Measurements from ENCODE around the gene PDE4D. TPM values are rescaled to one million over a fixed set of nuclear protein-coding genes. Genes with fewer than 3 reads are reported as not detected.

Gene PDE4D
- total RNA-seq, 1 donor from 2014 or later: 85.8 TPM

DNA sequence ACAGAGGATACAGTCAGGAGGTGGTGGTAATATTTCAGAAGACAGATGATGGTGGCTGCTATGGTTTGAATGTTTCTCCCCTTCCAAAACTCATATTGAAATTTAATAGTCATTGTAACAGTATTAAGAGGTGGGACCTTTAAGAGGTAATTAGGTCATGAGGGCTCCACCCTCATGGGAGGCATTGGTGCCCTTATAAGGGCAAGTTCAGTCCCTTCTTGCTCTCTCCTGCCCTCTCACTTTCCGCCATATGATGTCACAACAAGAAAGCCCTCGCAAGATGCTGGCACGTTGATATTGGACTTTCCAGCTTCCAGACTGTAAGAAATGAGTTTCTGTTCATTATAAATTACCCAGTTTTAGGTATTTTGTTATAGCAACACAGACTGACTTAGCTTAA is 274.9 kb downstream of the PDE4D start:
- no peaks in the 10 kb centered on the region for H3K27me3 ChIP-seq
- no peak for DNase-seq
- H3K4me3 ChIP-seq: no peak overlapping the region
- intact Hi-C loops (cut with DNase I): no loop called here
- no peaks in the 10 kb centered on the region for H3K36me3 ChIP-seq
- no peaks in the 10 kb centered on the region for H3K9me3 ChIP-seq
- H3K4me1 ChIP-seq: no peaks in the 10 kb centered on the region
- TF ChIP-seq, protein P1, sequence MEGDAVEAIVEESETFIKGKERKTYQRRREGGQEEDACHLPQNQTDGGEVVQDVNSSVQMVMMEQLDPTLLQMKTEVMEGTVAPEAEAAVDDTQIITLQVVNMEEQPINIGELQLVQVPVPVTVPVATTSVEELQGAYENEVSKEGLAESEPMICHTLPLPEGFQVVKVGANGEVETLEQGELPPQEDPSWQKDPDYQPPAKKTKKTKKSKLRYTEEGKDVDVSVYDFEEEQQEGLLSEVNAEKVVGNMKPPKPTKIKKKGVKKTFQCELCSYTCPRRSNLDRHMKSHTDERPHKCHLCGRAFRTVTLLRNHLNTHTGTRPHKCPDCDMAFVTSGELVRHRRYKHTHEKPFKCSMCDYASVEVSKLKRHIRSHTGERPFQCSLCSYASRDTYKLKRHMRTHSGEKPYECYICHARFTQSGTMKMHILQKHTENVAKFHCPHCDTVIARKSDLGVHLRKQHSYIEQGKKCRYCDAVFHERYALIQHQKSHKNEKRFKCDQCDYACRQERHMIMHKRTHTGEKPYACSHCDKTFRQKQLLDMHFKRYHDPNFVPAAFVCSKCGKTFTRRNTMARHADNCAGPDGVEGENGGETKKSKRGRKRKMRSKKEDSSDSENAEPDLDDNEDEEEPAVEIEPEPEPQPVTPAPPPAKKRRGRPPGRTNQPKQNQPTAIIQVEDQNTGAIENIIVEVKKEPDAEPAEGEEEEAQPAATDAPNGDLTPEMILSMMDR (IDR thresholded peaks at IDR 0.05): no peak
- ATAC-seq: no peak
- no peak overlapping the region for H3K27ac ChIP-seq

DNA sequence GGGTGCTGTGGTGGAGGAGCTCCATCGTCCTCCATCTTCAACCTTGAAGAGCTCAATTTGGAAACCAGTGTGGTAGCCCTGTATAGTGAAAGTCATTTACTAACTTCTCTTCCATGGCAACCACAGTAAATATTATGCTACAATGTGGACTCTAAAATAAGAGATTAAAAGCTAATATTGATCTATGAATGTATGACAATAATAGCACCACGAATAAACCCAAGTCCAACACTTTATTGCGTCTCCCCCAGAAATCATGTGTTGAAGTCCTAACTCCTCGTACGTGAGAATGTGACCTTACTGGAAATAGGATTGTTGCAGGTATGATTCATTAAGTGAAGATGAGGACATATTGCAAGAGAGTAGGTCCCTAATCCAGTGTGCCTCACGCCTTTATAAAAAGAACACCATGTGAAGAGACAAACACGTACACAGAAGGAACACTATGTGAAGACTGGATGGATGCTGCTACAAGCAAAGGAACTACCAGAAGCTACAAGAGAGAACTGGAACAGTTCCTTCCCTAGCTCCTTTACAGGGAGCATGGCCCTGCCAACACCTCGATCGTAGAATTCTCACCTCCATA is 276.2 kb downstream of the PDE4D start:
- intact Hi-C loops (cut with DNase I): no loop called here
- no peaks in the 10 kb centered on the region for H3K9me3 ChIP-seq
- no peak overlapping the region for H3K4me3 ChIP-seq
- no peaks in the 10 kb centered on the region for H3K4me1 ChIP-seq
- no peak for ATAC-seq
- no peak overlapping the region for H3K27ac ChIP-seq
- H3K27me3 ChIP-seq: no peaks in the 10 kb centered on the region
- no peaks in the 10 kb centered on the region for H3K36me3 ChIP-seq
- TF ChIP-seq, protein P1 (IDR thresholded peaks at IDR 0.05): no peak
- no peak for DNase-seq

DNA sequence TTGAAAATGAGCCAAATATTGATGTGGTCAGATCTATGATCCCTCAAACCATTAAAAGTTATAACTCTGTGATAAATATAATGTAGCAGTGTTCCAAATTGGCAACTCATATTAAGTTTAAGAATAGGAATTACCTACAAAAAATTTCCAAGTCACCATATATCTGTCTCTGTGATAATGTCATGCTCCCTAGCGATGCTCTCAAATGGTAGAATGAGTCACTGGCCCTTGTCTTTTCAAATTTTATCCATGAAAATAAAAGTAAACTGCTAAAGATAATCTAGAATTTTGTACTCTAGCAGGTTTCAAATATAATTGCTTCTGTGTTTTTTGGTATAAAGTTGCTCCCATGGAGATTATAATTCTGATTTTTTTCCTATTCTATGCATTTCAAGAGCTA is 277.1 kb downstream of the PDE4D start:
- DNase-seq: no peak
- no peak for ATAC-seq
- intact Hi-C loops (cut with DNase I): no loop called here

DNA sequence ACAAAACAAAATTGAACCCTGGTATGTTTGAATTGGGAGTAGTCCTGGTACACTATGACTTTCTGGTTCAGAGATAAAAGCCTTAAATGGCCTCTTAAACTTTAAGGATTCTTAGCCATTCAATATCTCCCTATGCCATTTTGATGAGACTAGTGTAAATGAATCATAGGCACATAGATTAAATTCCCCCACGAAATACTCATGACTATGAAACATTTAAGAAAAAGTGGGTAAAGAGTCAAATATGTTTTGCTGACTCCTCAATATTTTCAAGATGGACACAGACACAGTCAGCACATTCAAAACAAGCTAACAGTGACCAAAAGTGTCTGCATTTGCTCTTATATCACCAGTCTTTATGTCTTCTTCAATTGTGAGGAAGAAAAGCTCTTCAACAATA is 278.3 kb downstream of the PDE4D start:
- TF ChIP-seq, protein P1 (IDR thresholded peaks at IDR 0.05): no peak
- Histone ChIP-seq H3K4me1 (no peaks in the 10 kb centered on the region), H3K9me3 (no peaks in the 10 kb centered on the region), H3K27ac (no peak overlapping the region), H3K36me3 (no peaks in the 10 kb centered on the region), H3K4me3 (no peak overlapping the region), H3K27me3 (no peaks in the 10 kb centered on the region)
- intact Hi-C loops (cut with DNase I): no loop called here
- DNase-seq (no peak), ATAC-seq (no peak)

More for the DNA sequence above, 277.1 kb downstream of the PDE4D start:
- H3K36me3 ChIP-seq: no peaks in the 10 kb centered on the region
- TF ChIP-seq, protein P1 (IDR thresholded peaks at IDR 0.05): no peak
- no peaks in the 10 kb centered on the region for H3K27me3 ChIP-seq
- no peaks in the 10 kb centered on the region for H3K9me3 ChIP-seq
- H3K27ac ChIP-seq: no peak overlapping the region
- no peak overlapping the region for H3K4me3 ChIP-seq
- H3K4me1 ChIP-seq: no peaks in the 10 kb centered on the region

- Histone ChIP-seq H3K9me3 (no peaks in the 10 kb centered on the region), H3K27me3 (no peaks in the 10 kb centered on the region), H3K36me3 (no peaks in the 10 kb centered on the region), H3K4me1 (no peaks in the 10 kb centered on the region), H3K27ac (no peak overlapping the region), H3K4me3 (no peak overlapping the region)
- DNase-seq (no peak), ATAC-seq (no peak)
- intact Hi-C loops (cut with DNase I): no loop called here
- TF ChIP-seq, protein P1 (IDR thresholded peaks at IDR 0.05): no peak
Measured at GRCh38 chr5:59609501-59610265, 283.8 kb downstream of the PDE4D start.

Measured in upper lobe of right lung (tissue), 1 donor.